OCI-LY7 (cell line): ENCODE data around the gene MPLKIP.

Experiments
- EZH2phosphoT487 ChIP-seq: fragments of 200-600 bp; sonication (generic); IDR thresholded peaks from 2 replicates; pipeline ENCODE4 v1.6.1; 2018; ENCODE audit warnings: low read depth, borderline replicate concordance, mild to moderate bottlenecking, mixed run types, antibody characterized with exemption, low read length, moderate library complexity, mixed read lengths
- TF ChIP-seq, protein P1 (sequence below): fragments of 200-600 bp; sonication (generic); conservative IDR thresholded peaks from 2 replicates; pipeline ENCODE4 v1.5.1; 2014; ENCODE audit warnings: mild to moderate bottlenecking, antibody characterized with exemption, low read length, moderate library complexity, mixed read lengths

DNA sequence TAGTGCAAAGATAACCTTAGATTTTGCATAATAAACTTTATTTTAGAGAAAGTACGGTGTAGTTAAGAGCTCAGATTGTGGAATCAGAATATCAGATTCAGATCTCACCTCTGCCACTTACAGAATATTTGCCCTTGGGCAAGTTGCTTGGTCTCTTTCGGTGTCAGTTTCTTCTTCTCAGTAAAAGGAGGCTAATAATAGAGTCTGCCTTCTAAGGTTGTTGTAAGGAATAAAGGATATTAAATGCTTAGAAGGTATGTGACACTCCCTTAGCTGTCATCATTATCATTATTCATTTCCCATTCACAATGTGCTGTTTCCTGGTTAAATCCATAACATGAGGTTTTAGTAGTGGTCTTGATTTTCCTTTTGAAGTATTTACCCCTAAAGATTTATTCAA lies 42.2 kb downstream of the MPLKIP start:
- TF ChIP-seq, protein P1, sequence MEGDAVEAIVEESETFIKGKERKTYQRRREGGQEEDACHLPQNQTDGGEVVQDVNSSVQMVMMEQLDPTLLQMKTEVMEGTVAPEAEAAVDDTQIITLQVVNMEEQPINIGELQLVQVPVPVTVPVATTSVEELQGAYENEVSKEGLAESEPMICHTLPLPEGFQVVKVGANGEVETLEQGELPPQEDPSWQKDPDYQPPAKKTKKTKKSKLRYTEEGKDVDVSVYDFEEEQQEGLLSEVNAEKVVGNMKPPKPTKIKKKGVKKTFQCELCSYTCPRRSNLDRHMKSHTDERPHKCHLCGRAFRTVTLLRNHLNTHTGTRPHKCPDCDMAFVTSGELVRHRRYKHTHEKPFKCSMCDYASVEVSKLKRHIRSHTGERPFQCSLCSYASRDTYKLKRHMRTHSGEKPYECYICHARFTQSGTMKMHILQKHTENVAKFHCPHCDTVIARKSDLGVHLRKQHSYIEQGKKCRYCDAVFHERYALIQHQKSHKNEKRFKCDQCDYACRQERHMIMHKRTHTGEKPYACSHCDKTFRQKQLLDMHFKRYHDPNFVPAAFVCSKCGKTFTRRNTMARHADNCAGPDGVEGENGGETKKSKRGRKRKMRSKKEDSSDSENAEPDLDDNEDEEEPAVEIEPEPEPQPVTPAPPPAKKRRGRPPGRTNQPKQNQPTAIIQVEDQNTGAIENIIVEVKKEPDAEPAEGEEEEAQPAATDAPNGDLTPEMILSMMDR: no peak
- TF ChIP-seq EZH2phosphoT487: no peak
